ENCODE data around the gene MAU2. TPM values are rescaled to one million over a fixed set of nuclear protein-coding genes. Genes with fewer than 3 reads are reported as not detected.
A peak's percentile ranks its signal among the peaks of the same experiment; 100 is the strongest.

Gene MAU2
- total and polyA plus RNA-seq, 2 of the 8 experiments (the other 6 are each of a cell fraction or from before 2014, with no cell fraction given): 32.0 to 40.8 TPM

- Histone ChIP-seq H3K79me2 (ENCODE audit: control insufficient read depth in 1 of 2, insufficient read depth in 2 of 2, low read length in 2 of 2) (peaks cover 3 to 35% of the 10 kb centered on the region in 2 experiments; a peak in 3 of 4 replicates), H3K4me3 (ENCODE audit: extremely low read depth in 1 of 4, insufficient read depth in 2 of 4, low read depth in 3 of 4, low read length in 4 of 4) (no peak overlapping the region)
These were observed 4.5 kb upstream of the MAU2 start for GRCh38 chr19:19316082-19316481.

More at GRCh38 chr19:19316082-19316481, 4.5 kb upstream of the MAU2 start:
- no peaks in the 10 kb centered on the region for H3K27me3 ChIP-seq (replicated peaks in 1 of 4; ENCODE audit: control insufficient read depth in 3 of 4, extremely low read depth in 1 of 4, insufficient read depth in 3 of 4, low read length in 3 of 4)
- H4K91ac ChIP-seq (replicated peaks; ENCODE audit: insufficient read length, low read length): no peak overlapping the region
- H3K4me1 ChIP-seq (replicated peaks in 1 of 4; ENCODE audit: control insufficient read depth in 3 of 4, insufficient read depth in 4 of 4, low read length in 3 of 4): peaks cover 0 to 4% (median 1%) of the 10 kb centered on the region in 4 experiments; a peak in 1 of 7 replicates
- FAIRE-seq: no peak
- H2BK20ac ChIP-seq (ENCODE audit: low read length): no peak overlapping the region
- H3K79me1 ChIP-seq (ENCODE audit: low read depth, low read length): no peaks in the 10 kb centered on the region; the same call in 1 of the 2 replicates
- H3K23ac ChIP-seq (ENCODE audit: insufficient read length): no peak overlapping the region
- no peak overlapping the region for H2BK5ac ChIP-seq (ENCODE audit: low read depth, low read length)
- H4K5ac ChIP-seq (ENCODE audit: insufficient read length, low read depth, low read length): no peak overlapping the region
- H3K9me3 ChIP-seq (ENCODE audit: insufficient read depth in 2 of 2, low read depth in 1 of 2, low read length in 1 of 2): no peaks in the 10 kb centered on the region
- no peak overlapping the region for H3K4me2 ChIP-seq (ENCODE audit: insufficient read depth in 1 of 2, low read depth in 2 of 2, low read length in 2 of 2)
- H3K18ac ChIP-seq (ENCODE audit: extremely low read depth, low read length): no peak overlapping the region
- ChIA-PET POLR2A (ENCODE audit: partially characterized antibody) (interaction anchor here (1.2 to 1.8 kb wide), 3 partner anchors 12 to 92 kb away, joined by 3 to 4 read pairs (median 3); no protein-coding TSS in a partner anchor), CTCF (ENCODE audit: partially characterized antibody) (interaction anchor here (0.8 to 2.5 kb wide), 11 partner anchors 9 to 130 kb away, joined by 3 to 11 read pairs (median 3); no protein-coding TSS in a partner anchor)
- no peak overlapping the region for H3K27ac ChIP-seq (ENCODE audit: low read depth, low read length)
- H4K8ac ChIP-seq (ENCODE audit: extremely low read depth, insufficient read depth, low read length): no peak overlapping the region
- H2BK12ac ChIP-seq (ENCODE audit: low read depth, low read length): no peak overlapping the region
- H3K9ac ChIP-seq (replicated peaks in 1 of 4; ENCODE audit: extremely low read depth in 1 of 4, low read depth in 3 of 4, low read length in 3 of 4): 0 out of 7 replicates have a peak overlapping the region, but pooled peaks of 1 of the 4 experiments have one; percentile 19
- no peak overlapping the region for H3K4ac ChIP-seq (replicated peaks; ENCODE audit: insufficient read length, low read depth, low read length)
- no peak overlapping the region for H2AFZ ChIP-seq (ENCODE audit: low read length)
- DNase-seq (ENCODE audit: low read depth in 1 of 2, low spot score in 2 of 2): no peak
- peaks cover 3% of the 10 kb centered on the region; the same call in 1 of the 2 replicates for H3K23me2 ChIP-seq (ENCODE audit: low read depth, low read length)
- TF ChIP-seq BACH1 (IDR thresholded peaks at IDR 0.05; ENCODE audit: low read length): no peak
- TF ChIP-seq YY1 (IDR thresholded peaks at IDR 0.05; ENCODE audit: low read depth, low read length): no peak
- TF ChIP-seq TEAD4 (IDR thresholded peaks at IDR 0.05; ENCODE audit: low read depth, low read length): no peak
- H4K20me1 ChIP-seq (replicated peaks in 1 of 2; ENCODE audit: control insufficient read depth in 1 of 2, insufficient read depth in 2 of 2, low read length in 2 of 2): peaks cover 3% of the 10 kb centered on the region in 2 experiments
- H3K36me3 ChIP-seq (ENCODE audit: control insufficient read depth in 2 of 4, insufficient read depth in 4 of 4, low read length in 3 of 4): peaks cover 4 to 35% (median 8%) of the 10 kb centered on the region in 4 experiments; a peak in 5 of 8 replicates
- H2BK15ac ChIP-seq (ENCODE audit: low read length): no peak overlapping the region
- H3K14ac ChIP-seq (ENCODE audit: insufficient read length): no peak overlapping the region
- WGBS, 2 experiments (ENCODE audit: extremely low coverage in 1 of 2, insufficient coverage in 1 of 2, insufficient read length in 1 of 2, insufficient replicate concordance in 2 of 2, low coverage in 1 of 2, low lambda C conversion rate in 2 of 2, missing lambda C conversion rate in 1 of 2): 77% methylated on average over 1 of the region's 1 CpG; no CpG with 5 or more reads in 1 of the 2 experiments
- H2AK5ac ChIP-seq (ENCODE audit: low read depth, low read length): no peak overlapping the region
- H3K56ac ChIP-seq (replicated peaks; ENCODE audit: insufficient read length, low read depth, low read length): no peak overlapping the region
- no peak overlapping the region for H2BK120ac ChIP-seq (replicated peaks; ENCODE audit: low read depth, low read length)
